ENCODE results near the gene MRPL54.

DNA sequence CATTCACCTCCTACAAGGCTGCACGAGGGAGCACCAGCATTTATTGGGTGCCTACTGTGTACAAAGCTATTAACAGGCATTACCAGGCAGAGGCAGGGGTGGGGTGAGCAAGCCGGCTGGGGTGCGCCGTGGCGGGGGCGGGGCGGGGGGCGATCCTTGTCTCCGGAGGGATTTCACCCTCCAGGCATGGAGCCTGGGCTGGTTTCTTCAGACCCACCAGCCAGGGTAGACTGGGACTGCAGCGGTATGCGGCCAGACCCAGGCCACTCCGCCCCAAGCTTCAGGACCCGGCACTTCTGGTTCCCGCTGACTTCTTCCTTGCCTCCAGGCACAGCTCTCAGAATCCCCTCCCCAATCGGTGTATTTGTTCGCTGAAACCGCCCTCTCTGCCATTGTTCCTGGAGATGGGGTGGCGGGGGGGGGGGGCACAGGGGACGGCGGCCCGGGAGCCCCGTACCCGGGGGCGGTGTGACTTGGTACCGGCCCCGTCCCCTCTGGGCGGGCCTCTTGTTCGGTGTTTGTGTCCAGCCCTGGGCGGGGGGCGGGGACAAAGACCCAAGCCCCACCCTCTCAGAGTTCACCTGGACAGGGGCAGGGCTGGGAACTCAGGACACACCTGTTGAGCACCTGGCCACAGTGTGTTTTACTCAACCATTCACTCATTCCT, 39.9 kb upstream of the MRPL54 start:
- TF ChIP-seq EZH2phosphoT487 (IDR thresholded peaks at IDR 0.05; ENCODE audit: insufficient read depth, low read depth): no peak
- TF ChIP-seq EZH2 (IDR thresholded peaks at IDR 0.05; ENCODE audit: insufficient read depth, poor library complexity, severe bottlenecking): no peak
